Measurements from ENCODE around the gene RCAN3.

RCAN3 gene

GRCh38 chr1:24487455-24487854 is 15.2 kb upstream of the RCAN3 start:
- TF ChIP-seq, protein P1, sequence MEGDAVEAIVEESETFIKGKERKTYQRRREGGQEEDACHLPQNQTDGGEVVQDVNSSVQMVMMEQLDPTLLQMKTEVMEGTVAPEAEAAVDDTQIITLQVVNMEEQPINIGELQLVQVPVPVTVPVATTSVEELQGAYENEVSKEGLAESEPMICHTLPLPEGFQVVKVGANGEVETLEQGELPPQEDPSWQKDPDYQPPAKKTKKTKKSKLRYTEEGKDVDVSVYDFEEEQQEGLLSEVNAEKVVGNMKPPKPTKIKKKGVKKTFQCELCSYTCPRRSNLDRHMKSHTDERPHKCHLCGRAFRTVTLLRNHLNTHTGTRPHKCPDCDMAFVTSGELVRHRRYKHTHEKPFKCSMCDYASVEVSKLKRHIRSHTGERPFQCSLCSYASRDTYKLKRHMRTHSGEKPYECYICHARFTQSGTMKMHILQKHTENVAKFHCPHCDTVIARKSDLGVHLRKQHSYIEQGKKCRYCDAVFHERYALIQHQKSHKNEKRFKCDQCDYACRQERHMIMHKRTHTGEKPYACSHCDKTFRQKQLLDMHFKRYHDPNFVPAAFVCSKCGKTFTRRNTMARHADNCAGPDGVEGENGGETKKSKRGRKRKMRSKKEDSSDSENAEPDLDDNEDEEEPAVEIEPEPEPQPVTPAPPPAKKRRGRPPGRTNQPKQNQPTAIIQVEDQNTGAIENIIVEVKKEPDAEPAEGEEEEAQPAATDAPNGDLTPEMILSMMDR (IDR thresholded peaks at IDR 0.05), result no peak

DNA sequence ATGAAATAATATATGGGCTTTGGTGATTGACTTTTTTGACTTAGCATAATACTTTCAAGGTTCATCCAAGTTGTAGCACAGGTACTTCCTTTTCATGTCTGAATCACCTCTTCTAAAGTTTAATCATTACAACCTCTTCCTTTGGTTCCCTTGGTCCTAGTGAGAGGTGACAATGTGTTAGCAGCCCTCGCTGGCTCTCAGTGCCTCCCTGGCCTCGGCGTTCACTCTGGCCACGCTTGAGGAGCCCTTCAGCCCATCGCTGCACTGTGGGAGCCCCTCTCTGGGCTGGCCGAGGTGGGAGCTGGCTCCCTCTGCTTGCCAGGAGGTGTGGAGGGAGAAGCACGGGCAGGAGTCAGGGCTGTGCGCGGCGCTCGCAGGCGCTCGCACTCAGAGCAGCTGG is 13.0 kb upstream of the RCAN3 start:
- TF ChIP-seq, protein P1 (IDR thresholded peaks at IDR 0.05), result no peak

GRCh38 chr1:24490101-24490781 is 12.4 kb upstream of the RCAN3 start:
- TF ChIP-seq, protein P1 (IDR thresholded peaks at IDR 0.05), result no peak

GRCh38 chr1:24491577-24492360 is 10.9 kb upstream of the RCAN3 start:
- TF ChIP-seq, protein P1 (IDR thresholded peaks at IDR 0.05), result no peak

DNA sequence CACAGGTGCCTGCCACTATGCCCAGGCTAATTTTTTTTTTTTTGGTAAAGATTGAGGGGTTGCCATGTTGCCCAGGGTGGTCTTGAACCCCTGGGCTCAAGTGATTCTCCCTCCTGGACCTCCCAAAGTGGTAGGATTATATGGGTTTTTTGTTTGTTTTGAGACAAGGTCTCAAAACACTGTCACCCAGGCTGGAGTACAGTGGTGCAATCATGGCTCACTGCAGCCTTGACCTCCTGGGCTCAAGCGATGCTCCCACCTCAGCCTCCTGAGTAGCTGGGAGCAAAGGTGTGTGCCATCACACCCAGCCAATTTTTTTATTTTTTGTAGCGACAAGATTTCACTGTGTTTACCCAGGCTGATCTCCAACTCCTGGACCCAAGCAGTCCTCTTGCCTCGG is 8.9 kb upstream of the RCAN3 start:
- TF ChIP-seq, protein P1 (IDR thresholded peaks at IDR 0.05), result no peak

DNA sequence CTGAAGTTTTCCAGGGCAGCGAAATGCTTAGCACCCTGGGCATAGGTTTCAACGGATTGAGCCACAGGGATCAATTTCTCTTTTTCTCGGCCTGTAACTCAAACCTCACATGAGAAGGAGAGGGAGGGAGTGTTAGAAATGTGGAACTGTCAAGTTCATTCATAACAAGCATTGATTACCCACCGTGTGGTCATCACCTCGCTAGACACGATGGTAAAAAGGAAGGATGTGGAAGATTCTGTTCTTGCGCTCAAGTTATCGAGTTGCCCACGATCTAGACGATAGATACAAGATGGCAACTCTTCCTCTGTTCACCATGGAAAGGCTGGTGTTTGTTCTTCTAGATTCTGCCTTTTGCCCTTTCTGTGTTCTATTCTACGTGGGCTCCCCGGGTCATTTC is 4.0 kb upstream of the RCAN3 start:
- TF ChIP-seq, protein P1 (IDR thresholded peaks at IDR 0.05), result no peak

GRCh38 chr1:24500448-24501048 is 2.1 kb upstream of the RCAN3 start:
- TF ChIP-seq, protein P1 (IDR thresholded peaks at IDR 0.05), result no peak

Data from LNCAP (cell line).